ENCODE measurements around the gene RASL11B.

DNA sequence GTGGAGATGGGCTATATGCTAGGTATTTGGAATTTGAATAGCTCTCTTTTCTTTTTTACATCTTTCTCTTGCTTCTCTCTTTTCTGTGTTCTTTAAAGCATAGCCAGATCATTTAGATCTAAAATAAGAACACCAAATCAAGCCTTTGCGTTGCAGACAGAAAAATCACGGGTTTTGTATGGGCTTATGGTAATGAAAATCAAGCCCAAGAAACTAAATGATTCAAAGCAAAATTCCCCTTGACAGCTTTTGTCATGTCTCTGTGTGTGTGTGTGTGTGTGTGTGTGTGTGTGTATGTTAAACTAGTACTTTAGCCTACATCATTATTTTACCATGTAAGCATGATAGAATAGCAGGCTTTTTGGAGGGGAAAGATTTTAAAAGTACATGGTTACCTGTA is 1.8 kb upstream of the RASL11B start:
- TF ChIP-seq, protein P1, sequence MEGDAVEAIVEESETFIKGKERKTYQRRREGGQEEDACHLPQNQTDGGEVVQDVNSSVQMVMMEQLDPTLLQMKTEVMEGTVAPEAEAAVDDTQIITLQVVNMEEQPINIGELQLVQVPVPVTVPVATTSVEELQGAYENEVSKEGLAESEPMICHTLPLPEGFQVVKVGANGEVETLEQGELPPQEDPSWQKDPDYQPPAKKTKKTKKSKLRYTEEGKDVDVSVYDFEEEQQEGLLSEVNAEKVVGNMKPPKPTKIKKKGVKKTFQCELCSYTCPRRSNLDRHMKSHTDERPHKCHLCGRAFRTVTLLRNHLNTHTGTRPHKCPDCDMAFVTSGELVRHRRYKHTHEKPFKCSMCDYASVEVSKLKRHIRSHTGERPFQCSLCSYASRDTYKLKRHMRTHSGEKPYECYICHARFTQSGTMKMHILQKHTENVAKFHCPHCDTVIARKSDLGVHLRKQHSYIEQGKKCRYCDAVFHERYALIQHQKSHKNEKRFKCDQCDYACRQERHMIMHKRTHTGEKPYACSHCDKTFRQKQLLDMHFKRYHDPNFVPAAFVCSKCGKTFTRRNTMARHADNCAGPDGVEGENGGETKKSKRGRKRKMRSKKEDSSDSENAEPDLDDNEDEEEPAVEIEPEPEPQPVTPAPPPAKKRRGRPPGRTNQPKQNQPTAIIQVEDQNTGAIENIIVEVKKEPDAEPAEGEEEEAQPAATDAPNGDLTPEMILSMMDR (conservative IDR thresholded peaks at IDR 0.05; ENCODE audit: low read length): no peak
- TF ChIP-seq EZH2phosphoT487 (IDR thresholded peaks at IDR 0.05; ENCODE audit: borderline replicate concordance, low read depth, low read length): no peak

All from OCI-LY7 (cell line).